ENCODE measurements around the gene PDPK1. TPM values are rescaled to one million over a fixed set of nuclear protein-coding genes. Genes with fewer than 3 reads are reported as not detected.

Gene PDPK1
- polyA plus RNA-seq, 1 experiment = 25.0 TPM

- ChIA-PET CTCF (interaction anchor here (0.5 kb wide), 1 partner anchor 50 kb away, joined by 3 read pairs; no protein-coding TSS in a partner anchor), POLR2A (no interaction called here)
- H3K27me3 ChIP-seq (ENCODE audit: control insufficient read depth, insufficient read depth, low read length) = no peaks in the 10 kb centered on the region
- DNase-seq (ENCODE audit: low read depth) = no peak
- TF ChIP-seq, protein P1, sequence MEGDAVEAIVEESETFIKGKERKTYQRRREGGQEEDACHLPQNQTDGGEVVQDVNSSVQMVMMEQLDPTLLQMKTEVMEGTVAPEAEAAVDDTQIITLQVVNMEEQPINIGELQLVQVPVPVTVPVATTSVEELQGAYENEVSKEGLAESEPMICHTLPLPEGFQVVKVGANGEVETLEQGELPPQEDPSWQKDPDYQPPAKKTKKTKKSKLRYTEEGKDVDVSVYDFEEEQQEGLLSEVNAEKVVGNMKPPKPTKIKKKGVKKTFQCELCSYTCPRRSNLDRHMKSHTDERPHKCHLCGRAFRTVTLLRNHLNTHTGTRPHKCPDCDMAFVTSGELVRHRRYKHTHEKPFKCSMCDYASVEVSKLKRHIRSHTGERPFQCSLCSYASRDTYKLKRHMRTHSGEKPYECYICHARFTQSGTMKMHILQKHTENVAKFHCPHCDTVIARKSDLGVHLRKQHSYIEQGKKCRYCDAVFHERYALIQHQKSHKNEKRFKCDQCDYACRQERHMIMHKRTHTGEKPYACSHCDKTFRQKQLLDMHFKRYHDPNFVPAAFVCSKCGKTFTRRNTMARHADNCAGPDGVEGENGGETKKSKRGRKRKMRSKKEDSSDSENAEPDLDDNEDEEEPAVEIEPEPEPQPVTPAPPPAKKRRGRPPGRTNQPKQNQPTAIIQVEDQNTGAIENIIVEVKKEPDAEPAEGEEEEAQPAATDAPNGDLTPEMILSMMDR (IDR thresholded peaks at IDR 0.05; ENCODE audit: insufficient read depth, low read depth, low read length) = no peak
- no peak overlapping the region for H3K4me3 ChIP-seq (ENCODE audit: low read depth, low read length)
- H3K36me3 ChIP-seq (ENCODE audit: control insufficient read depth, insufficient read depth, low read length) = peaks cover 26% of the 10 kb centered on the region
Observed at GRCh38 chr16:2584729-2585650, 47.2 kb downstream of the PDPK1 start.

DNA sequence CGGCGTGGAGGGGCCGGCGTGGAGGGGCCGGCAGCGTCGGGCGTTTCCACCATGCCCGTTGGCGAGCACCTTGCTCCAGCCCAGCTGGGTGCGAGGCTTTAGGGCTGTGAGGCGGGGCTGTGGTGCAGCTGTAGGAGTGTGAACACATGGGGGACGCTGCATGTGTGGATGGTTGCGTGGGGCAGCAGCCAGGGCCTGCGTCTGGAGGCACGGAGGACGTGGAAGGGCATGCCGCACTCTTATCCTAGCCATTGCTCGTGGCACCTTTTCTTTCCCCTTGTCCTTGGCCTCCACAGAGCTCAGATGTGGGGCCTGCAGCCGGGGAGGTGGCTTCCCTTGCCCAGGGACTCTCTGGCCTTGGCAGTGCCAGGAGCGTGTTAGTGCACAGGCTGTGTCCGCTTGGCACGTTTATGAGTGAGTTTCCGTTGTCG lies 47.8 kb downstream of the PDPK1 start:
- no peak overlapping the region for H3K4me3 ChIP-seq (ENCODE audit: low read depth, low read length)
- peaks cover 26% of the 10 kb centered on the region for H3K36me3 ChIP-seq (ENCODE audit: control insufficient read depth, insufficient read depth, low read length)
- no peak for DNase-seq (ENCODE audit: low read depth)
- ChIA-PET CTCF (no interaction called here), POLR2A (no interaction called here)
- H3K27me3 ChIP-seq (ENCODE audit: control insufficient read depth, insufficient read depth, low read length) = no peaks in the 10 kb centered on the region
- TF ChIP-seq, protein P1 (IDR thresholded peaks at IDR 0.05; ENCODE audit: insufficient read depth, low read depth, low read length) = no peak

GRCh38 chr16:2586241-2586640 lies 48.4 kb downstream of the PDPK1 start:
- DNase-seq (ENCODE audit: low read depth) = no peak
- ChIA-PET CTCF (no interaction called here), POLR2A (no interaction called here)
- TF ChIP-seq, protein P1 (IDR thresholded peaks at IDR 0.05; ENCODE audit: insufficient read depth, low read depth, low read length) = peak; percentile 9; the same call in 1 of the 2 replicates
- no peak overlapping the region for H3K4me3 ChIP-seq (ENCODE audit: low read depth, low read length)
- peaks cover 26% of the 10 kb centered on the region for H3K36me3 ChIP-seq (ENCODE audit: control insufficient read depth, insufficient read depth, low read length)
- H3K27me3 ChIP-seq (ENCODE audit: control insufficient read depth, insufficient read depth, low read length) = no peaks in the 10 kb centered on the region

DNA sequence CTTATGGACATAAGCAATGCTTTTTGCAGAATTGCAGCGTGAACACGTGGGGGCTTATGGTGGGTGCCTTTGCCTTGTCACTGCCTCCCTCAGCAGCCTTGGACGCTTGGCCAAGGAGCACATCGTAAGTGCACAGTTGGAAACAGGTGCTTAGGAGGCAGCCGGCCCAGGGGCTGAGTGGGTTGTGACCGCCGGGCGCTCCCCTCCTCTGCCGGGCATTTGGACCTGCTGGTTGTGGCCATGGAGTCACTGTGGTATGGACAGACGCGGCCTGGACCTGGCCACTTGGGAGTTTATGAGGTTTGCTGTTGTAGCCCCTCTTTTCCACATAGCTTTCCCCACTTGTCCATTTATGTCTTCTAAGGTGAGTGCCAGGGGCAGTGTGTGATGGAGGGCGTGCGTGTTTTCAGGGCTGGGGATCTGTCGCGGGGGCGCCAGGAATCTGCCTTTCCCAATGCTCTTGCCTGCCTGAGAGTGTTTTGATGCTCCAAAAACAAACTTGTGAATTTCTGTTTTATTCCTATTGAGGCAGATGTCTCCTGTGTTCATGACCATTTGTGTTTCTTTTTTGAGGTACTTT lies 49.2 kb downstream of the PDPK1 start:
- Histone ChIP-seq H3K4me3 (ENCODE audit: low read depth, low read length) (no peak overlapping the region), H3K36me3 (ENCODE audit: control insufficient read depth, insufficient read depth, low read length) (peaks cover 26% of the 10 kb centered on the region), H3K27me3 (ENCODE audit: control insufficient read depth, insufficient read depth, low read length) (no peaks in the 10 kb centered on the region)
- ChIA-PET CTCF (no interaction called here), POLR2A (no interaction called here)
- TF ChIP-seq, protein P1 (IDR thresholded peaks at IDR 0.05; ENCODE audit: insufficient read depth, low read depth, low read length) = no peak
- no peak for DNase-seq (ENCODE audit: low read depth)

DNA sequence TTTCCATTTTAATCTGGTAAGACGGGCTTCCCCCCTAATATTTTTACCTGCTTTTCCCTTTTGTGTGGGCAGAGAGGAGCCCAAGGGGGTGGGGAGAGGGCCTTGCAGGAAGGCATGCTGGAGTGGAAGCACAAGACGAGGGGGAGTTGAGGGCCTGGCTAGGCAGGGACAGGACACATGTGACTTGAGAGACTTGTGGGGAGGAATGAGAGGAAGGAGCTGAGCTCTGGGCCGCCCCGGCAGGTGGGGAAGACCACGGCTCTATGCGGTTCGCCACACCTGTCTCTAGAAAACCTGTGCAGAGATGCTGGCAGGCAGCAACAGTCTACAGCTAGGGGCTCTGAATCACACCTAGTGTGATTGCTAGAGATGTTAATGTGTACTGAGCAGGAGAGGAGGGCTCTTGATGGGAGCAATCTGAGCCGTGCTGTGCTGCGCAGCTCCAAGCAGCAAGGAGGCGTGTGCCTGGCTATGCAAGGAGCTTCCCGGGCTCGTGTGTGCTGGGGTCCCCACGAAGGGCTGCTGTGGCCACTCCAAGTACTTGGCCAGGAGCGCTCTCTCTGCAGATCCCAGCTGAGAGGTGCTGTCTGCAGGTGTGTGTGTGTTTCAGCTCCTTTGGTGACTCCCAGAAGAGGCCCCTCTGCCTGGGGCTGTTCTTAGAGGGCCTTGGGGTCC lies 50.2 kb downstream of the PDPK1 start:
- H3K4me3 ChIP-seq (ENCODE audit: low read depth, low read length) = no peak overlapping the region
- POLR2A ChIA-PET = no interaction called here
- peaks cover 26% of the 10 kb centered on the region for H3K36me3 ChIP-seq (ENCODE audit: control insufficient read depth, insufficient read depth, low read length)
- CTCF ChIA-PET = no interaction called here
- TF ChIP-seq, protein P1 (IDR thresholded peaks at IDR 0.05; ENCODE audit: insufficient read depth, low read depth, low read length) = no peak
- no peak for DNase-seq (ENCODE audit: low read depth)
- H3K27me3 ChIP-seq (ENCODE audit: control insufficient read depth, insufficient read depth, low read length) = no peaks in the 10 kb centered on the region
